GM12864 (cell line): ENCODE results near the gene ATXN10.
A peak's percentile ranks its signal among the peaks of the same experiment; 100 is the strongest.

ENCODE experiments used
- DNase-seq: peaks from one replicate; pipeline ENCODE4 v3.0.0-alpha.2; 2011; ENCODE audit warnings: low read depth
- H3K4me3 ChIP-seq: 2 replicates; pipeline ENCODE4 v1.5.1; 2011; ENCODE audit warnings: mild to moderate bottlenecking, low read depth, low read length, control low read depth
- TF ChIP-seq, protein P1 (sequence below): IDR thresholded peaks from 2 replicates; pipeline ENCODE4 v1.5.1; 2011; ENCODE audit warnings: low read depth, mild to moderate bottlenecking, moderate library complexity, low read length, control low read depth, inconsistent platforms; ENCODE audit errors: missing control alignments

Gene ATXN10

DNA sequence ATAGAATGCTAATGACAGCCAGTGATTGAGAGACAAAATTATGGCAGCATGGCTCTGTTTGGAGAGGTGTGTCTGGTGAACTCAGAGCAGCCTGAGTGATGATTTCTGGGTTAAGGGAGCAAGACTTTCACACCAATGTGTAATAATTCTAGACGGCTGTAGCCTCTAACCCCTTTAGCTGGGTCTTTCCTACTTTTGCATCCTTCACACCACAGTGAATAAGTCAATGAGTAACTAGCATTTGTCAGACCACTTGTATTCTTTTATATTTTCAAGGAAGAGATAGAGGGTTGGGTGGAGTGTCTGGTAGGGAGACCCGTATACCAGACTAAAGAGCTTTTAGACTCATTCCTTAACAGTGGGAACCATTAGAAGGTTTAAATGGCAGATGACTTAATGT lies 50.4 kb downstream of the ATXN10 start:
- H3K4me3 ChIP-seq: no peak overlapping the region
- DNase-seq: no peak
- TF ChIP-seq, protein P1, sequence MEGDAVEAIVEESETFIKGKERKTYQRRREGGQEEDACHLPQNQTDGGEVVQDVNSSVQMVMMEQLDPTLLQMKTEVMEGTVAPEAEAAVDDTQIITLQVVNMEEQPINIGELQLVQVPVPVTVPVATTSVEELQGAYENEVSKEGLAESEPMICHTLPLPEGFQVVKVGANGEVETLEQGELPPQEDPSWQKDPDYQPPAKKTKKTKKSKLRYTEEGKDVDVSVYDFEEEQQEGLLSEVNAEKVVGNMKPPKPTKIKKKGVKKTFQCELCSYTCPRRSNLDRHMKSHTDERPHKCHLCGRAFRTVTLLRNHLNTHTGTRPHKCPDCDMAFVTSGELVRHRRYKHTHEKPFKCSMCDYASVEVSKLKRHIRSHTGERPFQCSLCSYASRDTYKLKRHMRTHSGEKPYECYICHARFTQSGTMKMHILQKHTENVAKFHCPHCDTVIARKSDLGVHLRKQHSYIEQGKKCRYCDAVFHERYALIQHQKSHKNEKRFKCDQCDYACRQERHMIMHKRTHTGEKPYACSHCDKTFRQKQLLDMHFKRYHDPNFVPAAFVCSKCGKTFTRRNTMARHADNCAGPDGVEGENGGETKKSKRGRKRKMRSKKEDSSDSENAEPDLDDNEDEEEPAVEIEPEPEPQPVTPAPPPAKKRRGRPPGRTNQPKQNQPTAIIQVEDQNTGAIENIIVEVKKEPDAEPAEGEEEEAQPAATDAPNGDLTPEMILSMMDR: no peak

DNA sequence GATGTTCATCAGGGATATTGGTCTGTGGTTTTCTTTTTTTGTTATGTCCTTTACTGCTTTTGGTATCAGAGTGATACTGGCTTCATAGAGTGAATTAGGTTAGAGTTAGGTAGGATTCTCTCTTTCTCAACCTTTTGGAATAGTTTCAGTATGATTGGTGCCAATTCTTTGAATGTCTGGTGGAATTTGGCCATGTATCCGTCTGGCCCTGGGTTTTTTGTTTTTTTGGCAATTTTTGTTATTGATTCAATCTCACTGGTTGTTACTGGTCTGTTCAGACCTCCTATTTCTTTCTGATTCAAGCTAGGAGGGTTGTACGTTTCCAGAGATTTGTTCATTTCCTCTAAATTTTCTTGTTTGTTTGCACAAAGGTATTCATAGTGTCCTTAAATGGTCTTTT lies 54.4 kb downstream of the ATXN10 start:
- no peak for DNase-seq
- no peak overlapping the region for H3K4me3 ChIP-seq
- TF ChIP-seq, protein P1: no peak

DNA sequence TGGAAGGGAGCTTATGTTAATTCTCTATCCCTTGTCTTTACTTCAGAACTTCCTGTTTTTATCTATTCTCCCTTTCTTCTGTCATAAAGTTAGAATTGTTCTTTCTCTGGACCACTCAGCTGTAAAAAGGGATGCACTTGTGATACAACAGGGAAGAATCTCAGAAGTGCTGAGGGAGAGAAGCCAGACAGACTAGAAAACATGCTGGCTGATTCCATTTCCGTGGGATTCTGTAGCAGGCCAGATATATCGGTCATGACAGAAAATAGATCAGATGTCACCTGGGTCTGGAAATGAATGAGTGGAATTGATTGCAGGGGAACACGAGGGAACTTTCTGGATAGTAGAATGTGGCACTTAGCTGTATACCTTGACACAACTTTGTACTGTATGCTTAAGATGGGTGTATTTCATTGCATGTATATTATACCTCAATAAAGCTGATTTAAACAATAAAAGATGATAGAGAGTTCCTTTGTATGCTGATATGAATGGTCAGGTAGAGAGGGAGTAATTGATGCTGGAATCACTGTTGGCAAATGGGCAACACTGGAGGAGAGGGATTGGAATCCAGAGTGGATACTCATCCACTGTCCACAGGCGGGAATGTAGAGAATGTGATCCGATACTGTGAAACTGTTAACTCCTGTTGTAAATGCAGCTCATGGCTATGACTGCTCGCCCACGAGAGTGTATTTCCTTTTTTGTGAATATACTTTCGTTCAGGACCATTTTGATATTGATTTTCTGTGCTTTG lies 59.6 kb downstream of the ATXN10 start:
- no peak for DNase-seq
- TF ChIP-seq, protein P1: no peak
- H3K4me3 ChIP-seq: no peak overlapping the region

DNA sequence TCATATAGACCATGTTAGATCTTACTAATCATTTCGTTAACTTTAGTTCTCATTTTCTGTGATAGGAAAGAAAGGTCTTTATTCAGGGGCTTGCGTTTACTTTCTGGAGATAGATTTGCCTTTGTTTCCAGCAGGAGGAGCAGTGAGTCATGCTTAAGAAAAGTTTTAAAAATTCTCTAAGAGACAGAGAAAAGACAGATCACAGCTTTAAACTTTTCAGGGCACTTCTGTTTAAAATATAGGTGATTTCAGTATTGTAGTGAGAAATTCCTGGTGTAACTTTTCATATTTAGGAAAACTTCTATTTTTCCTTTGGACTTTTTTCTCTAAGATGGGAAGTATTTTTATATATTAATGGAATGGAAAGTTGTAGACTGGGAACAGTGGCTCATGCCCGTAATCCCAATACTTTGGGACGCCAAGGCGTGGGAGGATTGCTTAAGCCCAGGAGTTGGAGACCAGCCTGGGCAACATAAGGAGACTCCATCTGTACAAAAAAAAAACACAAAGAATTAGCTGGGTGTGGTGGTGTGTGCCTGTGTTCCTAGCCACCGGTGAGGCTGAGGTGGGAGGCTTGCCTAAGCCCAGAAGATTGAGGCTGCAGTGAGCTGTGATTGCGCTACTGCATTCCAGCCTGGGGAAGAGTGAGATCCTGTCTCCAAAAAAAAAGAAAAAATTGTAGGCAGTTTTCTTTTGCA lies 60.3 kb downstream of the ATXN10 start:
- TF ChIP-seq, protein P1: peak; percentile 26
- H3K4me3 ChIP-seq: no peak overlapping the region
- no peak for DNase-seq

DNA sequence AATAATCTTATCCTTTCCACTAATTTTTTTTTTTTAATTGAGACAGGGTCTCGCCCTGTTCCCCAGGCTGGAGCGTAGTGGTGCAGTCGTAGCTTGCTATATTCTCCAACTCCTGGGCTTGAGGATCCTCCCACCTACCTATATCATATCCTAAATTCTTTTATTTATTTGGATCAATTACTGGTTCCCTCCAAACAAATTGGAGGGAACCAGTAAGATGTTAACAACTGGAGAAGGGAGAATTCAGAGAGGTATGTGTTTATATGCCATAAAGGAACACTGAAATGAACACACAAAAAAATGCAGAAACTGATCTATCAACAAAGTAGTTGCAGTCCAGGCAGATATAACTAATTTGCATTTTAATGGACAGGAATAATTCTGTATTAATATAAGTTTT lies 63.6 kb downstream of the ATXN10 start:
- TF ChIP-seq, protein P1: no peak

DNA sequence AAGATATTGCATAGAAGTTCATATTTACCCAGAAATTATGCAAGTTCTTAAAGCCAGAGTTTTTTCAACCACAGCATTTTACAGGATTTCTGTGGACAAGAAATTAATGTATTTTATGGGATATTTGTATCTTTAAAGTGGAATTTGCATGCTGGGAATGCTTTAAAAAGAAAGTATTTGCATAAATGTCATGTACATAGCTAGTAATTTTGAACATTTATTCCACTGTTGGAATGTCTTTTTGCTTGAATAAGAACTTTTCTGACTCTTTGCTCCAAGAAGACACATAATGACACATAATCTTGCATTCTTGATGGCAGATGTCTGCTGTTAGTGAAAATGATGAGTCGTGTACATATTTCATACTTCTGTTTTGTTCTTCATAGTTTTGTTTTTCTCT lies 66.6 kb downstream of the ATXN10 start:
- DNase-seq: no peak

More for the DNA sequence above, 63.6 kb downstream of the ATXN10 start:
- no peak overlapping the region for H3K4me3 ChIP-seq
- DNase-seq: no peak

More for the DNA sequence above, 66.6 kb downstream of the ATXN10 start:
- TF ChIP-seq, protein P1: no peak
- H3K4me3 ChIP-seq: no peak overlapping the region
